Measurements from ENCODE around the gene AP3M1.
A peak's percentile ranks its signal among the peaks of the same experiment; 100 is the strongest.

Gene AP3M1

DNA sequence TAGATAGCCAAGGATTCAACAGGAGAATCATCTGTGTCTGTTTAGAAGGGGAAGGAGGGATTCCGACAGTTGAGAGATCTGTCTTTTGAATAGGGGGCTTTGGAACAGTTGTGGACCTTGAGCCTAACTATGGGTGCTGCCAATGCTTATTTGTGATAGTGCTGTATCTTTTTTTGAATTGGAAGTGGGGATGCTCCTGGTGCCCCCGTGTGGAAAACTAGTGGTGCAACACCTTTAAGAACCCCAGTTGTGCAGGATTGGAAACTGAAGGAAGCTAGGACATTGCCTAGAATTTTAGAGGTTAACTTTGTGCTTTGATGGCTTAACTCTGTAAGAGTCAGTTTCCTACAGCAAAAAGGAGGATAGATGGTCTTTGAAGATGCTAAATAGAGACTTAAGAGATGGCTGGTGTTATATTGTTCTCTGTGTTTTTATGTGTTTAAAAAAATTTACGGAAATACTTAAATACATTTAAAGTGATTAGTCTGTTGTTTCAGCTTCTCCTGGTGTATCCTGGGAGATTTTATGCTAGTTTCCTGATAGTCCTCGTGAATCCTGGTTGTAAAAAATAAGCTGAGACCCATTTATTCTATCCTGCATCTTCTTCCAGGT, 69.3 kb downstream of the AP3M1 start:
- Histone ChIP-seq H3K27me3 (replicated peaks) (no peaks in the 10 kb centered on the region), H3K27ac (no peak overlapping the region), H3K4me3 (ENCODE audit: low read depth, low read length) (no peak overlapping the region), H3K36me3 (replicated peaks) (peaks cover 41% of the 10 kb centered on the region)
- peak; percentile 49 for DNase-seq
- in situ Hi-C loops (cut with HindIII; ENCODE audit: low pct_ligation_motif_present, low sequenced_read_pairs) = no loop called here
- TF ChIP-seq, protein P1, sequence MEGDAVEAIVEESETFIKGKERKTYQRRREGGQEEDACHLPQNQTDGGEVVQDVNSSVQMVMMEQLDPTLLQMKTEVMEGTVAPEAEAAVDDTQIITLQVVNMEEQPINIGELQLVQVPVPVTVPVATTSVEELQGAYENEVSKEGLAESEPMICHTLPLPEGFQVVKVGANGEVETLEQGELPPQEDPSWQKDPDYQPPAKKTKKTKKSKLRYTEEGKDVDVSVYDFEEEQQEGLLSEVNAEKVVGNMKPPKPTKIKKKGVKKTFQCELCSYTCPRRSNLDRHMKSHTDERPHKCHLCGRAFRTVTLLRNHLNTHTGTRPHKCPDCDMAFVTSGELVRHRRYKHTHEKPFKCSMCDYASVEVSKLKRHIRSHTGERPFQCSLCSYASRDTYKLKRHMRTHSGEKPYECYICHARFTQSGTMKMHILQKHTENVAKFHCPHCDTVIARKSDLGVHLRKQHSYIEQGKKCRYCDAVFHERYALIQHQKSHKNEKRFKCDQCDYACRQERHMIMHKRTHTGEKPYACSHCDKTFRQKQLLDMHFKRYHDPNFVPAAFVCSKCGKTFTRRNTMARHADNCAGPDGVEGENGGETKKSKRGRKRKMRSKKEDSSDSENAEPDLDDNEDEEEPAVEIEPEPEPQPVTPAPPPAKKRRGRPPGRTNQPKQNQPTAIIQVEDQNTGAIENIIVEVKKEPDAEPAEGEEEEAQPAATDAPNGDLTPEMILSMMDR (IDR thresholded peaks at IDR 0.05; ENCODE audit: low read depth, low read length, missing control alignments) = peak; percentile 84

DNA sequence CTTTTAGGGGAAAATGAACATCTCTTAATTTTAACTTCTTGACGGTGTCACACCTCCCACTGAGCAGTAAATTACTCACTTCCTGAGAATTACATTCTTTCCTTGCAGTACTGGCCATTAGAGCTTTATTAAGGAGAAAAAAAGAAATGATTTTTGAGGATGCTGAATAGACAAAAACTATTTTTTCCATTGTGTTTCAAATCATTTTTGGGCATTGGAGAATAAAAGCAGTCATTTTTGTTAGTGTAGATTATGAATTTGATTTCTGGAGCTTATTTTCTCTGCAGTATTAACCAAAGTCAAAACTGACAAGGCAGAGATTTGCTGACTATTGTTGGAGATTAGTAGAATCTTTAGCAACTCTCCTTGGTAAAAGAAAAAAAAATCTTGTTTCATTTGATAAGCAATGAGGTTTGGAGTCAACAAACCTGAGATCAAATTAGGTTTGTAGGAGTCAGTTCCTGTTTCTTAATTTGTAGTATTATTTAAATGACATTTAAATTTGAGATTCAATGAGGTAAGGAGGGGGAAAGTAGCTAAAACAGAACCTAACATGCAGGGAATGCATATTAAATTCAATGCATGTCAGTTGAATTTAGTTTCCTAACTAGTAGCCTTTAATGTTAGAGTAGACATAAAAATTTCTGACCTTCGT, 70.6 kb downstream of the AP3M1 start:
- peaks cover 42% of the 10 kb centered on the region for H3K36me3 ChIP-seq (replicated peaks)
- no peaks in the 10 kb centered on the region for H3K27me3 ChIP-seq (replicated peaks)
- no peak overlapping the region for H3K4me3 ChIP-seq (ENCODE audit: low read depth, low read length)
- in situ Hi-C loops (cut with HindIII; ENCODE audit: low pct_ligation_motif_present, low sequenced_read_pairs) = no loop called here
- no peak for DNase-seq
- H3K27ac ChIP-seq = peak overlapping the region; percentile 57
- TF ChIP-seq, protein P1 (IDR thresholded peaks at IDR 0.05; ENCODE audit: low read depth, low read length, missing control alignments) = no peak

DNA sequence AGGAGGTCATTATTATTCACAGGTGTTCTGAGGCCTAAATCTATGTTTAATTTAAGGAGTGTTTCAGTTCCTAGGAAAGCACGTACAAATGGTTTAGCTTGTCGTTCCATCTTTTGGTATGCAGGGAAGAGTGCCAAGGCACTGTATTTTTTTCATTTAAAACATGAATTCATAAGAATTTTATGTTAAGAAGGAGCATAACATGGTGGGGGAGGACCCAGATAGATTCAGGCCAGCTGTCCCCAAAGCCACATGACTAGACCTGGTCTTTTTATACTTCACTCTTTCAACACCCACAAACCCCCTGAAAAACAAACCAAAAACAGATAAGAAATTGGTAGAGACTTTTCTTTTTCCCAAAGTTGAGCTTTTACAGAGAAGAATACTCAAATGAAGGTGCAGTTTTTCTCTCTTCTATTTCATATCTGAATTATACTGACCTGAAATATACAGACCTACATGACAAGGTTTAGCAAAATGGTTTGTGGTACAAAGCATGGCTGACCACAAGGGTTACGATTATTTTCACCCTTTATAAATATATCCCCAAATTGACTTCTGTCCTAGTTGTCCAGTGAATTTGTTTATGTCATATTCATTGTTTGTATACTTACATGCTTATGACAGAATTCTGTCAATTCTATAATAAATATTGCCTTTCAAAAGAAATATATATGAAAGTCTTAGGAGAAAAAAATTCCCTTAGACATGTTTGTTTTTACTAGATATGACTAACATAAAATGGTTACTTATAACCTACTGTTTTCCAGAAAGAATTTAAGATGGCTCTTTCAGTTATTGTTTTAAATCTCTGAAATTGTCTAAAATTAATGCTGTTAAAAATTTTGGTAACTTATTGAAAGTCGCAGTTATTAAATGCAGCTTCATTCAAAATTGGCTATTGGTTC, 71.3 kb downstream of the AP3M1 start:
- no peak overlapping the region for H3K4me3 ChIP-seq (ENCODE audit: low read depth, low read length)
- H3K27ac ChIP-seq = peak overlapping the region; percentile 57
- DNase-seq = no peak
- peaks cover 43% of the 10 kb centered on the region for H3K36me3 ChIP-seq (replicated peaks)
- in situ Hi-C loops (cut with HindIII; ENCODE audit: low pct_ligation_motif_present, low sequenced_read_pairs) = no loop called here
- TF ChIP-seq, protein P1 (IDR thresholded peaks at IDR 0.05; ENCODE audit: low read depth, low read length, missing control alignments) = no peak
- no peaks in the 10 kb centered on the region for H3K27me3 ChIP-seq (replicated peaks)

DNA sequence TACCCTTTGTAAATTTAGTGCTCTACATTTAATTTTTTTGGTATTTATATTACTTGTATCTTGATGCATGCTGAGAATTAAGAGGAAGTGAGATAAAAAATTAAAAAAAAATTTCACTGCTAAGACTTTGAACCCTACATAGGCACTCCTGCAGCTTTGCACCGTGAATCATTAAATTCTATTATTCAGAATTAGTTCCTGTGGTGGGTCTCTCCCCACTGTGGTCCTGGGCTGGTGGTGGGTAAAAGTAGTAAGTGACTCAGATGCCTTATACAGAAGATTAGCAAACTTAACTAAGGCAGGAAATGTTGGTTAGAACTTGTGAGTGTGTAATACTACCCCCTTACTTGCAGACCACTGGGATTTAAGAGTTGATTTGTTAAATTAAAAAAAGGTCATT, 72.6 kb downstream of the AP3M1 start:
- no peak overlapping the region for H3K27ac ChIP-seq

DNA sequence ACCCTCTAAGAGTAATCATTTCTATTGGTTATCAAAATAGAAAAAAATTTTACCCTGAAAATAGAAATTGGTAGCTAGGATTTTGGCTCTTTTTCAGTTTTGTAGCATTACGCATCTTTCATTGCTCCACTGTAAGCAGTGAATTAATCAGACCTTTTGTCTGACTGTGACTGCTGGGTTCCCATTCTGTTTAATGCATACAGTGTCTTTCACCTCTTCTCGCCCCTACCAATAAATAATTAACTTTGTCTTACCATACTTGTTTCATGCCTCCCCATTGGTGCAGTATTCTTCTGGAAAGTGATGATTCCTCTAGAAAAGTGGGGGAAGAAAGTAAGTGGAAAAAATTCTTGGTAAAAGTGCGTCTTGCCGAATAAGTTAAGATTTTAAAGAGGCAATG, 73.2 kb downstream of the AP3M1 start:
- H3K4me3 ChIP-seq (ENCODE audit: low read depth, low read length) = no peak overlapping the region
- TF ChIP-seq, protein P1 (IDR thresholded peaks at IDR 0.05; ENCODE audit: low read depth, low read length, missing control alignments) = no peak
- peaks cover 39% of the 10 kb centered on the region for H3K36me3 ChIP-seq (replicated peaks)
- DNase-seq = no peak
- H3K27me3 ChIP-seq (replicated peaks) = no peaks in the 10 kb centered on the region
- in situ Hi-C loops (cut with HindIII; ENCODE audit: low pct_ligation_motif_present, low sequenced_read_pairs) = no loop called here
- H3K27ac ChIP-seq = no peak overlapping the region

More for the DNA sequence above, 72.6 kb downstream of the AP3M1 start:
- no peak overlapping the region for H3K4me3 ChIP-seq (ENCODE audit: low read depth, low read length)
- peaks cover 43% of the 10 kb centered on the region for H3K36me3 ChIP-seq (replicated peaks)
- in situ Hi-C loops (cut with HindIII; ENCODE audit: low pct_ligation_motif_present, low sequenced_read_pairs) = no loop called here
- DNase-seq = peak; percentile 65
- TF ChIP-seq, protein P1 (IDR thresholded peaks at IDR 0.05; ENCODE audit: low read depth, low read length, missing control alignments) = no peak
- H3K27me3 ChIP-seq (replicated peaks) = no peaks in the 10 kb centered on the region

Data from brain microvascular endothelial cell (primary cell).